GM19025 (cell line): ENCODE results near the gene PPP3R1.

Experiments used
- ATAC-seq: cut with Tn5 transposase; IDR thresholded peaks from one replicate; pipeline ENCODE4 v1.9.1; 2021; ENCODE audit warnings: mild to moderate bottlenecking, low read depth, moderate library complexity; ENCODE audit not compliant: unreplicated experiment

PPP3R1 gene

DNA sequence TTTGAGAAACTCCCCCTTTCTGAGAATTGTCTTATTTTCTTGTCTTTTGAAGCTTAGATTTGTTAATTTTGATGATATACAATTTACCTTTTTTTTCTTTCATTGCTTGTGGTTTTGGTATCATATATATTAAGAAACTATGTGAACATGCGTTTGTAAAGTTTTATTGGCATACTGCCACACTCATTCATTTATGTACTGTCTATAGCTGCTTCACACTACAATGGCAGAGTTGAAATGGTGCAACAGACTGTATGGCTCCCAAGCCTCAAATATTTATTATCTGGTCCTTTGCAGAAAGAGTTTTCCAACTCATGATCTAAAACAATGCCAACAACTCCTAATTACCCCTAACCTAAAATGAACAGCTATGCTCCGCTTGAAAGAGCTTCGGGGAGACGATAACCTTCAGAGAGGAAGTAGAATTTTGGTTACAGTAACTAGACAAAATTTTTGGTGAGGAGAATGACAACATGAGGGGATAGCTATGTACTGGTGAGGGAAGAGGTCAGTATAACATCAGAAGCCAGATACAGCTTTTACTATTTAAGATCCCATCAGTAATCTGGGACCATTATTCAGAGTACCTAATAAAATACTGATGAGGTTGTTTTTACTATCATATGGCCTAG is 16.1 kb downstream of the PPP3R1 start:
- no peak for ATAC-seq

GRCh38 chr2:68235090-68235489 is 17.2 kb downstream of the PPP3R1 start:
- ATAC-seq = no peak

DNA sequence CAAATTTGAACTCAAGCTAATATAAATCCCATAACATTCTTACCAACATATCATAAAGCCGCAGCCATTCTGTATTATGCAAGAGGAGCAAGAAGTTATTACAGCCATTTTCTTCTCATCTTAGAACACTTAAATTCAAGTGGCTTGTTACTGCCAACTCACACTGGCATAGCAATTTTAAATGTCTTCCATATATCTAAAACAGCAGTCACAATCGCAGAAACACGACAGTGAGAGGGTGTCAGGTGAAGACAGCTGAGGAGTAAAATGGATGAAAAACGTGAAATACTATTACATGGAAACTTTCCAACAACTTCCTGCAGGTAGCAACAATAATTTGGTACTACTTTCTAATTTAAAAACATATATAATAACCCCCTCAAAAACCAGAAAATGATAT is 17.9 kb downstream of the PPP3R1 start:
- no peak for ATAC-seq

- ATAC-seq = no peak
These were observed 21.3 kb downstream of the PPP3R1 start for GRCh38 chr2:68231061-68231372.

DNA sequence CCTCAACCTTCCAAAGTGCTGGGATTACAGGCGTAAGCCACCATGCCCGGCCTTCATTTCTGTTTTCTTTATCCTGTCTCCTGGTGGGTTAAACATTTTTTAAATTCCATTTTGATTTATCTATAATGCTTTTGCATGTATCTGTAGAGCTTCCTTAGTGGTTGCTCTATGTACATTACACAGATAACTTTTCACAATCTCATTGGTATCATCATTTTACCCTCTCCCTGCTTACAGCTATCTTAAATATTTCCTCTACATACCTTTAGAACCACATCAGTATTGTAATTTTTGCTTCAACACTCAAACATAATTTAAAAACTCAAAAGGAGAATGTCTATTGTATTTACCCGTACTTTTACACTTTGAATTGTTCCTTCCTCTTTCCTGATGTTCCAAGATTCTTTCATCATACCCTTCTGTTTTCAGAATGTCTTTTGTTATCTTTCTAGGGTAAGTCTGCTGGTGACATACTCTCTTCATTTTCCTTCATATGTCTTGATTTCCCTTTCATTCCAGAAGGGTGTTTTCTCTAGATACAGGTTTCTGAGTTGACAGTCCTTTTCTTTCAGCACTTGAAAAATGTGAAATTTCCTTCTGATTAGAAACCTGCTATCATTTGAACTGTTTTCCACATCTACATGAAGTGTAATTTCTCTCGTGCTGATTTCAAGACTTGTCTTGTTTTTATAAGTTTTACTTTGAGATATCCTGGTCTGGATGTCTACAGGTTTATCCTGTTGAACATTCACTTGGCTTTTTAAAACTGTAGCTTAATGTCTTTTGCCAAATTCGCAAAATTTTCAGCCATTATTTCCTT is 21.9 kb downstream of the PPP3R1 start:
- no peak for ATAC-seq

DNA sequence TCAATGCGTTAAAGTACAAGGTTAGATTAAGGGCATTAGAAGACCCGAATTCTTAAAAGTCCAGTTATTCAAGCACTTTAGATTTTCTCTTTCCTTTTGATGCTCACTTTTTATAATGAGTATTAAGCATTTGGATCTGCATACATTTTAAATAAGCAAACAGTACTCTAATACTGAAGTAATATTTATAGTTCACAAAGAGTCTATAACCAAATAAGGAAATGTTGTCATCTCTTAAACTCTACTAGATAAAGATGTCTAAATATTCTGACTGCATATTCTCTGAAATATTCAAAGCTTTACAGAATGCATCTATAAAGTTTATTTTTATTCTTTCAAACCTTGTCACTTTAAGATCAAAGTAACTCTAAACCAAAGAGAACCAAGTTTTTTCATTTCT is 25.5 kb downstream of the PPP3R1 start:
- no peak for ATAC-seq

DNA sequence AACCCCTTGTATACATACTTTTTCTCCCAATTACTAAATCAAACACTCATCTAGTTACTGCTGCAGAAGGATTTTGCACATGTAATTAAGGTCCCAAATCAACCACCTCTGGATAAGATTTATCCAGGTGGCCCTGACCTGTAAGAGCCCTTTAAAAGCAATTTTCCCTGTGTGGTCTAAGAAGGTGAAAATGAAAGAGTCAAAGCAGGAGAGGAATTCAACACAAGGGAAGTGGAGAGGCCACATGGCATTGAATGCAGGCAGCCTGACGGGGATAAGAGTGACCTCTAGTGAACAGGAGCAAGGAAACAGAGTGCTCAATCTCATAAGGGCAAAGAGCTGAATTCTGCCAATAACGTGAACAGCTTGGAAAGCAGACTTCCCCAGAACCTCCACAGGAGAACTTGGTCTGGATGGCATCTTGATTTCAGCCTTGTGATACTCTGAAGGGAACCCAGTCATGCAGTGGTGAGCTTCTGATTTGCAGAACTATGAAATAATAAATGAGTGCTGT is 27.2 kb downstream of the PPP3R1 start:
- ATAC-seq = peak; percentile 54

GRCh38 chr2:68223419-68223818 is 28.9 kb downstream of the PPP3R1 start:
- no peak for ATAC-seq

DNA sequence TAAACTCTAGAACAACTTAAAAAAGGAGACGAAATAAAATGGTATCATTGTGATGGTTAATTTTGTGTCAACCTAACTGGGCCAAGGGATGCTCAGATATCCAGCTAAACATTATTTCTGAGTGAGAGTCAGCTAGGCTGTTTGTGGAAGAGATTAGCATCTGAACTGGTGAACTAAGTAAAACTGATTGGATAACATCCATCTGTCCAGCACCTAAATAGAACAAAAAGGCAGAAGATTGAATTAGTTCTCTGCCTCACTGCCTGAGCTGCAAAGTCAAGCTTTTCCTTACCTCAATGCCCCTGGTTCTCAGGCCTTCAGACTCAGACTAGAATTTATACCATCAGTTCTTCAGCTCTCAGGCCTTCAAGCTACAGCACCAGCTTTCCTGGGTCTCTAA is 30.0 kb downstream of the PPP3R1 start:
- no peak for ATAC-seq

GRCh38 chr2:68218343-68218901 is 33.9 kb downstream of the PPP3R1 start:
- no peak for ATAC-seq

GRCh38 chr2:68217729-68218128 is 34.6 kb downstream of the PPP3R1 start:
- ATAC-seq = no peak

GRCh38 chr2:68216454-68217310 is 35.6 kb downstream of the PPP3R1 start:
- ATAC-seq = no peak

DNA sequence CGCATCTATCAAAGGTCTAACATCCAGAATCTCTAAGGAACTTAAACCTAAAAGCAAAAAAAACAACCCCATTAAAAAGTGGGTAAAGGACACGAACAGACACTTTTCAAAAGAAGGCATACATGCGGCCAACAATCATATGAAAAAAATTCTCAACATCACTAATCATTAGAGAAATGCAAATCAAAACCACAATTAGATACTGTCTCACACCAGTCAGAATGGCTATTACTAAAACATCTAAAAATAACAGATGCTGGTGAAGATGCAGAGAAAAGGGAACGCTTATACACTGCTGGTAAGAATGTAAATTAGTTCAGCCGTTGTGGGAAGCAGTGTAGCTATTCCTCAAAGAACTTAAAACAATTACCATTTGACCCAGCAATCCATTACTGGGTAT is 38.0 kb downstream of the PPP3R1 start:
- peak; percentile 85 for ATAC-seq

DNA sequence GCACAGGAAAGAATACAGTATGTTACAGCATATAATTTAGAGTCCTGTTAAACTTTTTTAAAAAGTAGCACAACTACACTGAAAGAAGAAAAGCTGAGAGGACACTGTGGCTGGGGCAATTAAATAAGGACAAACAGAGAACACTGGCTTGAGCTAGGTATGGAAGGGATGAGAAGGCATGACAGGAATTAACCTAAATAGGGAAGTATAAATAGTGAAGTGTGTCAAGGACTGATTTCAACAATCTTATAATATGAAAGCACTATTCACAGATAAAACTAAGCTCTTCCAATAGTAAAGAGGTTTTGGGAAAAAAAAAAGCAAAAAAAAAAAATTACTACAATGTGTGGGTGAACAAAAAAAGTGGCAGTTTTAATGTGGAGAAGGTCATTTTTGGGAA is 45.5 kb downstream of the PPP3R1 start:
- no peak for ATAC-seq

DNA sequence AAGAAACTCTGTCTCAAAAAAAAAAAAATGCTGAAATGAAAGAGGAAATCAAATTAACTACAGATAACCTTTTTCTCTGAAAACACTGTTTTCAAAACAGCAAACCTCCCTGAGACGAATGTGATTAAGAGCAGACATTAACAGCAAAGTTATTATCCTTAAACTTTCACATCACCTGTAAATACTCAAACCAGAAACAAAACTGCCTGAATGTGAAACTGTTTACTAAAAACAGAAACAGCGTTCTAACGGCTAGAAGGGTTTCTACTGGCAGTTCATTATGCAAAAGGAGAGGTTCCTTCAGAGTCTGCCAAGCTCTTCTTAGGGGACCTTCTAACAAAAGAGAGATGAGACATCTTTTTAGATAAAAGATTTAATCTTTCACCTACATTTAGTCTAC is 48.7 kb downstream of the PPP3R1 start:
- ATAC-seq = peak; percentile 93

- ATAC-seq = no peak
These were observed 52.1 kb downstream of the PPP3R1 start for GRCh38 chr2:68200157-68200787.

DNA sequence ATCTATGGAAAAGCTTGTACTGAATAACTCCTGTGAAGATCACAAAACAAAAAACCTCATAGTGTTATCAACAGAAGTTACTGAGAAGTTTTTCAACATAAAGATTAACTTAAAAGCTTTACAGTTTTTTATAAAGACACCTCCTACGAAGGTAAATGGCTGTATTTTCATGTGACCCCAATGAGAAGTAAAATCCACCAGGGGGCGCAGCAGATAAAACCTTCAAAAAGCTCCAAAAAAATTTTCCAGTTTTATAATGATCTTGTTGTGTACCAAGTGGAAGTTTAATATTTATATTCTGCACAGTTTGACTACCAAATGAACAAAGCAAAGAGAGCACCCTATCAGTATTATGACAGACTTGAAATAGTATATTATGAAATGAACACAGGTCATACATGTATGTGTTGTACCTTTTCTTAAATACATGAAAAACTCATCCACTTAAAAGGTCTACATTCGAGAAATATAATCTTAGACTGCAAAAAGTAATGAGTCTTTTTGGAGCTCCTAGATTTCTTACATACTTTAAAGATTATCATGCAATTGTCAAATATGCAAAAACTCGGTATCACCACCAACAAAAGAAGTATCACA is 56.1 kb downstream of the PPP3R1 start:
- ATAC-seq = no peak

GRCh38 chr2:68195096-68195495 is 57.2 kb downstream of the PPP3R1 start:
- ATAC-seq = no peak

GRCh38 chr2:68193787-68194372 is 58.5 kb downstream of the PPP3R1 start:
- no peak for ATAC-seq

- ATAC-seq = no peak
These were observed 59.2 kb downstream of the PPP3R1 start for GRCh38 chr2:68193144-68193543.
